Peyer's patch (tissue), 4 donors: Measurements from ENCODE around the gene OR2D2. TPM values are rescaled to one million over a fixed set of nuclear protein-coding genes. Genes with fewer than 3 reads are reported as not detected.

ENCODE experiments used
- DNase-seq, 3 donors: peaks; one replicate each; pipeline ENCODE4 v3.0.0-alpha.2; 2017 to 2019
- H3K27ac ChIP-seq, 4 donors: fragments of 200-600 bp; sonication (generic); one replicate each; pipeline ENCODE4 v1.5.1; 2016 to 2019
- H3K27me3 ChIP-seq, 2 donors: fragments of 200-600 bp; sonication (generic); one replicate each; pipeline ENCODE4 v1.5.1; 2019
- H3K36me3 ChIP-seq, 3 donors: fragments of 200-600 bp; sonication (generic); one replicate each; pipeline ENCODE4 v1.5.1; 2016 to 2019
- H3K4me1 ChIP-seq, 4 donors: fragments of 200-600 bp; sonication (generic); one replicate each; pipeline ENCODE4 v1.5.1; 2016 to 2019
- H3K4me3 ChIP-seq, 4 donors: fragments of 200-600 bp; sonication (generic); 1 replicate in 3 of 4; 2 replicates in 1 of 4; pipeline ENCODE4 v1.5.1; 2016 to 2019; ENCODE audit warnings: mild to moderate bottlenecking in 1 of 4
- H3K9me3 ChIP-seq, 4 donors: fragments of 200-600 bp; sonication (generic); one replicate each; pipeline ENCODE4 v1.5.1; 2016 to 2019; ENCODE audit warnings: mild to moderate bottlenecking in 1 of 4
- POLR2A ChIP-seq, 2 donors: fragments of 450-650 bp; IDR thresholded peaks; one replicate each; pipeline ENCODE4 v1.5.1; 2017; ENCODE audit warnings: antibody characterized with exemption in 2 of 2, mild to moderate bottlenecking in 2 of 2, moderate library complexity in 2 of 2
- total RNA-seq, 4 donors: library from RNA; depleted of rRNA; stranded (reverse); fragments of >200 nt; gene quantifications; one replicate each; pipeline ENCODE4 v1.1.0, GENCODE V29; 2016
- TF ChIP-seq, protein P1 (sequence below), 6 experiments: fragments of 450-650 bp in 4 of 6; fragments of 200-600 bp in 2 of 6; sonication (generic) in 1 of 6; IDR thresholded peaks; one replicate each; pipeline ENCODE4 v1.5.1; 2017 to 2019; ENCODE audit warnings: antibody characterized with exemption in 6 of 6, mild to moderate bottlenecking in 3 of 6, moderate library complexity in 1 of 6

The OR2D2 gene, protein sequence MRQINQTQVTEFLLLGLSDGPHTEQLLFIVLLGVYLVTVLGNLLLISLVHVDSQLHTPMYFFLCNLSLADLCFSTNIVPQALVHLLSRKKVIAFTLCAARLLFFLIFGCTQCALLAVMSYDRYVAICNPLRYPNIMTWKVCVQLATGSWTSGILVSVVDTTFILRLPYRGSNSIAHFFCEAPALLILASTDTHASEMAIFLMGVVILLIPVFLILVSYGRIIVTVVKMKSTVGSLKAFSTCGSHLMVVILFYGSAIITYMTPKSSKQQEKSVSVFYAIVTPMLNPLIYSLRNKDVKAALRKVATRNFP
- total RNA-seq = 1 to 10 TPM in 1 of 4 donors, under 1 TPM in 1, not detected in 2; 0.80 to 2.0 TPM

DNA sequence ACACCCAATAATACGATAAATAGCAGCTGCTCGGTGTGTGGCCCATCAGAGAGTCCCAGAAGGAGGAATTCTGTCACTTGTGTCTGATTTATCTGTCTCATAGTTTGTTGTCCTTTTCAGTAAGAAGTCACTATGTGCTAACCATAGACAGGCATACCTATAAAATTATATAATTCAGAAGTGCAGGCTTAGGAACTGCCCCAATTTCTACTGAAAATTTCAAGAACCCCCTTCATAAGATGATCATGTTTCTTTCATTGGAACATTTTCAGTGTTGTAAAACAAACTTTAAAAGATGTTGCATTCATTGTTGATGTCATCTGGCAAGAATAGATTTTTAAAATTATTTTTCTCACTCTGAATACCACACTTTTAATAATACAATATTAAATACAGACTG lies at the start of gene OR2D2:
Gene OR2D2, minus strand, starts transcription at position 101 of the 400 bp plus-strand sequence. Its CDS starts 0 bp downstream, at position 101.
- Histone ChIP-seq H3K4me1 (no peaks in the 10 kb centered on the region), H3K4me3 (no peak within 1 kb of the TSS), H3K27me3 (no peaks in the 10 kb centered on the region), H3K36me3 (no peaks in the 10 kb centered on the region), H3K27ac (no peak within 1 kb of the TSS), H3K9me3 (no peaks in the 10 kb centered on the region)
- TF ChIP-seq, protein P1, sequence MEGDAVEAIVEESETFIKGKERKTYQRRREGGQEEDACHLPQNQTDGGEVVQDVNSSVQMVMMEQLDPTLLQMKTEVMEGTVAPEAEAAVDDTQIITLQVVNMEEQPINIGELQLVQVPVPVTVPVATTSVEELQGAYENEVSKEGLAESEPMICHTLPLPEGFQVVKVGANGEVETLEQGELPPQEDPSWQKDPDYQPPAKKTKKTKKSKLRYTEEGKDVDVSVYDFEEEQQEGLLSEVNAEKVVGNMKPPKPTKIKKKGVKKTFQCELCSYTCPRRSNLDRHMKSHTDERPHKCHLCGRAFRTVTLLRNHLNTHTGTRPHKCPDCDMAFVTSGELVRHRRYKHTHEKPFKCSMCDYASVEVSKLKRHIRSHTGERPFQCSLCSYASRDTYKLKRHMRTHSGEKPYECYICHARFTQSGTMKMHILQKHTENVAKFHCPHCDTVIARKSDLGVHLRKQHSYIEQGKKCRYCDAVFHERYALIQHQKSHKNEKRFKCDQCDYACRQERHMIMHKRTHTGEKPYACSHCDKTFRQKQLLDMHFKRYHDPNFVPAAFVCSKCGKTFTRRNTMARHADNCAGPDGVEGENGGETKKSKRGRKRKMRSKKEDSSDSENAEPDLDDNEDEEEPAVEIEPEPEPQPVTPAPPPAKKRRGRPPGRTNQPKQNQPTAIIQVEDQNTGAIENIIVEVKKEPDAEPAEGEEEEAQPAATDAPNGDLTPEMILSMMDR (IDR thresholded peaks at IDR 0.05) = no peak
- no peak for TF ChIP-seq POLR2A (IDR thresholded peaks at IDR 0.05)
- no peak for DNase-seq

- Histone ChIP-seq H3K4me1 (no peaks in the 10 kb centered on the region), H3K9me3 (no peaks in the 10 kb centered on the region), H3K36me3 (no peaks in the 10 kb centered on the region), H3K27me3 (no peaks in the 10 kb centered on the region), H3K27ac (no peak overlapping the region), H3K4me3 (no peak overlapping the region)
- TF ChIP-seq POLR2A (IDR thresholded peaks at IDR 0.05) = no peak
- TF ChIP-seq, protein P1 (IDR thresholded peaks at IDR 0.05) = no peak
- DNase-seq = no peak
Observed at GRCh38 chr11:6941970-6942369, 49.7 kb upstream of the OR2D2 start.

DNA sequence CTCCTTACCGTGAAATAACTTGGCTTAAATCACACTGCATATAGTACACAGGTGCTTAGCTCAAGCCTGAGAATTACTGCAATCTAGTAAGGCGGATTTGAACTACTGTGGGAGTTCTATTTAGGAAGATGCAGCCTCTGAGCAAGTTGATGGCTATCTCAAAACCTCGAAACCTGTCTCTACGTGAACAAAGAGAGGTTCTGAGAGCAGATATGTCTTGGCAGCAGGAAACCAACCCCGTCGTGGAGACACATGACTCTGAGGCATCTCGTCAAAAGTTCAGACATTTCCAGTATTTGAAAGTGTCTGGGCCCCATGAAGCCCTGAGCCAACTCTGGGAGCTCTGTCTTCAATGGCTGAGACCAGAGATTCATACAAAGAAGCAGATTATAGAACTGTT lies 39.8 kb upstream of the OR2D2 start:
- TF ChIP-seq, protein P1 (IDR thresholded peaks at IDR 0.05) = no peak
- TF ChIP-seq POLR2A (IDR thresholded peaks at IDR 0.05) = no peak
- Histone ChIP-seq H3K36me3 (no peaks in the 10 kb centered on the region), H3K9me3 (no peaks in the 10 kb centered on the region), H3K27me3 (no peaks in the 10 kb centered on the region), H3K27ac (no peak overlapping the region), H3K4me3 (no peak overlapping the region), H3K4me1 (peaks cover 0 to 6% (median 2%) of the 10 kb centered on the region in 4 donors)
- DNase-seq = no peak

DNA sequence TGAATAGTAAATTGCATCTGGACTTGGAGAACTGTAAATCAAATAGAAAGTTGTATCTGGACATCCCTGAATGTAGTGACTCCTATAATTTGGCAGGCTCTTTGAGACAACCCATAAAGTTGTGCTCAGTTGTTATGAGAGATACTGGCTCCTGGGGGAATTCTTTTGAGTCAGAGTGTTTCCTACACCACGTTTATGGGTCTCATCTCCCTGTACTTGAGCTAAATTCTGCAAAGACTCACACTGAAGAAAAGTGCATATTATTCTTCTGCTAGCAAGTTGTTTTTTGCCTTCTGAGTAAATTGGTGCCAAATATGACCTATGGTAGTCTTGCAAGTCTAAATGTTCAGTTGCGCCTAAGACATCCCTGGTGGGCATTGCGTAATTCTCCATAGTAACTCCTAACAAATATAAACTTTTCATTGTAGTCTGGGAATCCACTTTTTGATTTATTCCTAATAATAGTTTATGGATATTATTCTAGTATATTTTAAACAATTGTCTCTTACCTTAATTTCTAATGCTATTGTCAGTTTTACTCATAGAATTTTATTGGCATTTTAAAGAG lies 38.9 kb upstream of the OR2D2 start:
- no peak for TF ChIP-seq POLR2A (IDR thresholded peaks at IDR 0.05)
- TF ChIP-seq, protein P1 (IDR thresholded peaks at IDR 0.05) = no peak
- H3K27ac ChIP-seq = no peak overlapping the region
- H3K36me3 ChIP-seq = no peaks in the 10 kb centered on the region
- H3K4me1 ChIP-seq = peaks cover 0 to 7% (median 2%) of the 10 kb centered on the region in 4 donors
- no peaks in the 10 kb centered on the region for H3K9me3 ChIP-seq
- DNase-seq = no peak
- H3K27me3 ChIP-seq = no peaks in the 10 kb centered on the region
- no peak overlapping the region for H3K4me3 ChIP-seq

- TF ChIP-seq, protein P1 (IDR thresholded peaks at IDR 0.05) = no peak
- TF ChIP-seq POLR2A (IDR thresholded peaks at IDR 0.05) = no peak
- H3K4me1 ChIP-seq = peaks cover 0 to 7% (median 2%) of the 10 kb centered on the region in 4 donors
Observed at GRCh38 chr11:6928916-6929315, 36.6 kb upstream of the OR2D2 start.

More at GRCh38 chr11:6928916-6929315, 36.6 kb upstream of the OR2D2 start:
- no peak overlapping the region for H3K4me3 ChIP-seq
- H3K36me3 ChIP-seq = no peaks in the 10 kb centered on the region
- DNase-seq = no peak
- no peak overlapping the region for H3K27ac ChIP-seq
- H3K27me3 ChIP-seq = no peaks in the 10 kb centered on the region
- no peaks in the 10 kb centered on the region for H3K9me3 ChIP-seq
